ENCODE results near the gene TTL. TPM values are rescaled to one million over a fixed set of nuclear protein-coding genes. Genes with fewer than 3 reads are reported as not detected.

TTL gene
- polyA plus RNA-seq, 1 of the 3 experiments (the other 2 are of a cell fraction), result 15.4 TPM

DNA sequence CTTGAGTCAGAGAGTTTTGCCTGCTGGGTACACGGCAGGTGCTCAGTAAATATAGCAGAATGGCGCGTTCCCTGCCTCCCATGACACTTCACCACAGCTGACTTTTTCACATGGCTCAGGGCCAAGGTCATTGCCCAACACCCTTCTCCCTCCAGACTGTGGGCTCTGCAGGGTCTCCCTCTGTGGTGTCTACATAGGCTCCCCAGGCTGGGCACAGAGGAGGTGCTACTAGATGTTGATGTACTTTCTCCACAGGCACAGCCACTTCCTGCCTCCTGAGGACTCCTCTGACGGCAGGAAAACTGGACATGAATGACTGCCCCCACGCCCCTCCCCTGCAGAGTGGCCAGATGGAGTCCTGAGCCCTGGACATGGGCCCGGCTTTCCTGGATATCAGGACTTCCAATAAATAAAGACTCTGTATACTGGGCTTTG is 106.7 kb downstream of the TTL start:
- TF ChIP-seq RFX5 (IDR thresholded peaks at IDR 0.05; ENCODE audit: low read length) (no peak), POLR2AphosphoS5 (IDR thresholded peaks at IDR 0.05; ENCODE audit: low read depth, low read length) (no peak), MEF2A (IDR thresholded peaks at IDR 0.05; ENCODE audit: borderline replicate concordance, low read depth) (no peak)
- TF ChIP-seq, protein P1, sequence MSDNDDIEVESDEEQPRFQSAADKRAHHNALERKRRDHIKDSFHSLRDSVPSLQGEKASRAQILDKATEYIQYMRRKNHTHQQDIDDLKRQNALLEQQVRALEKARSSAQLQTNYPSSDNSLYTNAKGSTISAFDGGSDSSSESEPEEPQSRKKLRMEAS (IDR thresholded peaks at IDR 0.05; ENCODE audit: low read depth), result no peak
- ChIA-PET POLR2A (no interaction called here), CTCF (interaction anchor here (0.8 to 2.0 kb wide), 3 partner anchors 11 to 138 kb away, joined by 3 to 14 read pairs (median 6); no protein-coding TSS in a partner anchor)
- peaks cover 11% of the 10 kb centered on the region for H3K79me2 ChIP-seq (ENCODE audit: insufficient read depth)
- H3K27ac ChIP-seq (ENCODE audit: low read depth in 2 of 2, low read length in 1 of 2), result no peak overlapping the region
- H3K4me1 ChIP-seq (ENCODE audit: control insufficient read depth in 1 of 2, insufficient read depth in 2 of 2, low read depth in 1 of 2, low read length in 1 of 2), result peaks cover 5 to 21% of the 10 kb centered on the region in 2 experiments; a peak in 2 of 4 replicates
- peaks cover 5% of the 10 kb centered on the region for H3F3A ChIP-seq (replicated peaks; ENCODE audit: insufficient read depth)
- 90% methylated on average over 3 of the region's 6 CpGs for WGBS (ENCODE audit: low lambda C conversion rate)
- no peaks in the 10 kb centered on the region for H3K9me3 ChIP-seq
- H3K9me2 ChIP-seq, result no peaks in the 10 kb centered on the region
- H3K9ac ChIP-seq, result no peak overlapping the region
- no peak overlapping the region for H3K4me2 ChIP-seq
- H3K4me3 ChIP-seq (ENCODE audit: low read depth in 2 of 2, low read length in 1 of 2), result no peak overlapping the region
- peaks cover 10 to 18% of the 10 kb centered on the region in 2 experiments for H3K36me3 ChIP-seq (replicated peaks in 1 of 2; ENCODE audit: control insufficient read depth in 1 of 2, insufficient read depth in 2 of 2, low read length in 1 of 2)
- no peaks in the 10 kb centered on the region for H4K20me1 ChIP-seq (ENCODE audit: insufficient read depth)
- no peak overlapping the region for H2AFZ ChIP-seq (ENCODE audit: low read depth)
- no peak for DNase-seq
- no peaks in the 10 kb centered on the region for H3K27me3 ChIP-seq (ENCODE audit: insufficient read depth)

Small RNA genes within 50 kb of the gene (small RNA-seq; reads per million reads assigned to genes)
- 0 reads per million in 7 experiments for gene RF00019

Other genes with a start within 250 kb of the TTL start
- gene ZC3H8, start 227.1 kb upstream of the TTL start, polyA plus RNA-seq (2012; rRNA removed), result 3.0 and 3.3 TPM in 2 replicates
- gene ZC3H6, start 206.6 kb upstream of the TTL start, polyA plus RNA-seq (2012; rRNA removed), result 0.71 and 0.86 TPM in 2 replicates
- 0.76 and 1.2 TPM in 2 replicates for gene RGPD8, start 48.5 kb upstream of the TTL start, polyA plus RNA-seq (2012; rRNA removed)
- 13.4 and 19.1 TPM in 2 replicates for gene POLR1B, start 60.3 kb downstream of the TTL start, polyA plus RNA-seq (2012; rRNA removed)
- gene CHCHD5, start 102.5 kb downstream of the TTL start, polyA plus RNA-seq (2012; rRNA removed), result 29.9 and 55.9 TPM in 2 replicates
- gene SLC20A1, start 163.8 kb downstream of the TTL start, polyA plus RNA-seq (2012; rRNA removed), result 56.3 and 62.0 TPM in 2 replicates
- gene NT5DC4, start 238.9 kb downstream of the TTL start, polyA plus RNA-seq (2012; rRNA removed), result not detected in 2 replicates

Data from SK-N-SH (cell line).